Karpas-422 (cell line): Measurements from ENCODE around the gene UBE2QL1. TPM values are rescaled to one million over a fixed set of nuclear protein-coding genes. Genes with fewer than 3 reads are reported as not detected.

Experiments used
- DNase-seq: peaks from one replicate; pipeline ENCODE4 v3.0.0-alpha.2; 2015
- H2AFZ ChIP-seq: fragments of 200-600 bp; sonication (generic); 2 replicates; pipeline ENCODE4 v1.6.1; 2014; ENCODE audit warnings: antibody characterized with exemption, low read length, mixed read lengths
- H3K27ac ChIP-seq: fragments of 200-600 bp; sonication (generic); 2 replicates; pipeline ENCODE4 v1.5.1; 2014; ENCODE audit warnings: mild to moderate bottlenecking, low read length, moderate library complexity
- H3K27me3 ChIP-seq: fragments of 200-600 bp; sonication (generic); 2 replicates; pipeline ENCODE4 v1.6.1; 2014; ENCODE audit warnings: low read length, mixed read lengths
- H3K36me3 ChIP-seq: fragments of 200-600 bp; sonication (generic); 2 replicates; pipeline ENCODE4 v1.6.1; 2014; ENCODE audit warnings: low read length, mixed read lengths; ENCODE audit not compliant: insufficient read depth
- H3K4me1 ChIP-seq: fragments of 200-600 bp; sonication (generic); 2 replicates; pipeline ENCODE4 v1.6.1; 2014; ENCODE audit warnings: mild to moderate bottlenecking, low read length, mixed read lengths
- H3K4me2 ChIP-seq: fragments of 200-600 bp; sonication (generic); 2 replicates; pipeline ENCODE4 v1.6.1; 2014; ENCODE audit warnings: low read length, low read depth, mild to moderate bottlenecking; ENCODE audit not compliant: poor library complexity, severe bottlenecking
- H3K4me3 ChIP-seq: fragments of 200-600 bp; sonication (generic); 2 replicates; pipeline ENCODE4 v1.5.1; 2014; ENCODE audit warnings: mild to moderate bottlenecking, antibody characterized with exemption, low read length, mixed read lengths
- H3K79me2 ChIP-seq: fragments of 200-600 bp; sonication (generic); 2 replicates; pipeline ENCODE4 v1.6.1; 2014; ENCODE audit warnings: mild to moderate bottlenecking, low read length, mixed read lengths
- H3K9ac ChIP-seq: fragments of 200-600 bp; sonication (generic); 2 replicates; pipeline ENCODE4 v1.6.0; 2014; ENCODE audit warnings: low read length
- H3K9me2 ChIP-seq: fragments of 200-600 bp; sonication (generic), shearing (Covaris generic); replicated peaks from 2 replicates; pipeline ENCODE4 v1.6.0; 2014; ENCODE audit warnings: mild to moderate bottlenecking, low read length, moderate library complexity; ENCODE audit not compliant: insufficient read depth
- H3K9me3 ChIP-seq: fragments of 300-700, 200-600 bp; sonication (generic); 2 replicates; pipeline ENCODE4 v1.6.1; 2014; ENCODE audit warnings: low read length, mixed read lengths
- H4K20me1 ChIP-seq: fragments of 200-600 bp; sonication (generic); 2 replicates; pipeline ENCODE4 v1.6.1; 2014; ENCODE audit warnings: mild to moderate bottlenecking, antibody characterized with exemption, low read length, low read depth; ENCODE audit not compliant: insufficient read depth
- total RNA-seq: library from RNA; depleted of rRNA; stranded (reverse); fragments of >200 nt; shearing (Covaris generic); gene quantifications from 2 replicates; pipeline ENCODE4 v1.2.3, GENCODE V29; 2014; ENCODE audit warnings: low replicate concordance

The UBE2QL1 gene
- total RNA-seq, 1 experiment from 2014 or later = not detected

DNA sequence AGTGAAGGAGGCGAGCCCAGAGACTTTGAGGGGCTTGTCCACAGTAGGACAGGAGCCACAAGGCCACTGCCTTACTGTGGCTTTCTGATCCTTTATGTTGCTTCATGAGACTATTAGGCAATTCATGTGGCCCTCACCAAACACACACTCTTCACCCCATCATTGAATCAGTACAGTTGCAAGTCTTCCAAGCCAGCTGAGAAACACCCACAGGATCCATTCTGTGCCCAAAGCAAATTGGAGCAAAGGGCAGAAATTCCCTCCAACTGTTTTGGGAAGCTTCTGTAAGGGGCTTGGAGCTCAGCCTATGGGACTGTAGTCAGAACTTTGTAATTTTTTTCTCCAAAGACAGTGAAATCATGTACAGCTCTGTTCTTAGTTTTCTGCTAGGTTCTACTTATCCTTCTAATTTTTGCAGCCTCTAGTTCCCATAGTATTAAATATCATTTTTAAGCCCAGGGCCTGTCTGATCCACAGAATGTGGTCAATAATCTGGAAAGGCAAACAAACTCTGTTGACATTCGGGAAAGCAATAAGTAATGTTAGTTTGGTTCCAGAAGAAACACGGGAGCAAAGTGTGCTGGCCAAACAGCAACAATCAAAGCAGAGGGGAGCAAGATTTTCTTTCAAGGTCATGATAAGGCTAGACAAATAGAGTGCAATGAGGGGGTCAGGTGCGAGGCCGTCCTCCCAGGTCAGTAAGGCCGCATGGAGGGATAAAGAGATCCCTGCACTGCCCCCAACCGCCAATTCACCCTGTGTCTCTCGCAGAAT, 47.0 kb downstream of the UBE2QL1 start:
- Histone ChIP-seq H3K9me2 (no peaks in the 10 kb centered on the region), H3K4me2 (no peak overlapping the region)

DNA sequence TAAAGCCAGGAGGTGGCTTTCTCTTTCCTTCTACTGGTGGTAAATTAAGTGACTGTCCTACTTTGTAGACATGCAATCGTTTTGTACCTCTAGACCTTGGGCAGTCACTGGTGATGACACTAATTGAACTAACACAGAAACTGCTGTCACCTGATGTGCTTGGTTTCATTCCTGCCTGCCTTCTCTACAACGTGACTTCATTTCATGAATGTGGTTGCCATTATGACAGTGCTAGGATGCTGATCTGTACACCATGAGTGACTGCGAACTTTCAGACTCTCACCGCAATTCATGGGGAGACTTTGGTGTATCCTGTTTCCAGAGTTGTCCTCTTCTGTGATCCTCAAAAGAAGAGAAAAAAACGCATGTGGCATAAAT, 47.5 kb downstream of the UBE2QL1 start:
- H3K36me3 ChIP-seq = no peaks in the 10 kb centered on the region
- H4K20me1 ChIP-seq = no peaks in the 10 kb centered on the region
- H3K9ac ChIP-seq = no peak overlapping the region
- H3K27ac ChIP-seq = no peak overlapping the region
- no peaks in the 10 kb centered on the region for H3K9me2 ChIP-seq
- H2AFZ ChIP-seq = no peak overlapping the region
- DNase-seq = no peak
- no peaks in the 10 kb centered on the region for H3K79me2 ChIP-seq
- no peak overlapping the region for H3K4me3 ChIP-seq
- H3K4me2 ChIP-seq = no peak overlapping the region
- H3K9me3 ChIP-seq = no peaks in the 10 kb centered on the region
- H3K4me1 ChIP-seq = no peaks in the 10 kb centered on the region
- no peaks in the 10 kb centered on the region for H3K27me3 ChIP-seq

More for the DNA sequence above, 47.0 kb downstream of the UBE2QL1 start:
- H2AFZ ChIP-seq = no peak overlapping the region
- no peaks in the 10 kb centered on the region for H4K20me1 ChIP-seq
- no peaks in the 10 kb centered on the region for H3K4me1 ChIP-seq
- no peaks in the 10 kb centered on the region for H3K9me3 ChIP-seq
- no peaks in the 10 kb centered on the region for H3K27me3 ChIP-seq
- no peak overlapping the region for H3K4me3 ChIP-seq
- no peak for DNase-seq
- no peaks in the 10 kb centered on the region for H3K36me3 ChIP-seq
- no peaks in the 10 kb centered on the region for H3K79me2 ChIP-seq
- no peak overlapping the region for H3K27ac ChIP-seq
- H3K9ac ChIP-seq = no peak overlapping the region

GRCh38 chr5:6496636-6497035, 48.0 kb downstream of the UBE2QL1 start:
- no peak overlapping the region for H3K27ac ChIP-seq
- H3K9me2 ChIP-seq = no peaks in the 10 kb centered on the region

DNA sequence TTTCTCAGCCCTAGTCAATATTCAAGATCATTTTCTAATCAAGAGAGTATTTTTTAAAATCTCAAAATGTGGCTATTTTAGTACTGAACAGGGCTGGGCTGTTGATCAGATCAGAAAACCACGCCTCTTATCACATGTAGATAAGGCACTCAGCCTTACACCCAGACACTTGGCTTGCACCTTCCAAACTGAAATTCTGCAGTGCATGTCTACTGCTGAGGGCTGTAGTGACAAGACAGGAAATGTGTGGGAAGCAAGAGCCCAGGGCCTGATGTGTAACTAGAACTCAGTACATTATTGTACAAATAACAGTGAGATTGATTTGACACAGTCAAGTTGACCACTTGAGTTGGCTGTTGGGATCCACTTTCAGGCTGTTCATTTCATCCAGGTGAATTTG, 48.6 kb downstream of the UBE2QL1 start:
- Histone ChIP-seq H3K4me1 (no peaks in the 10 kb centered on the region), H3K4me3 (no peak overlapping the region), H3K27ac (no peak overlapping the region), H3K36me3 (no peaks in the 10 kb centered on the region), H3K79me2 (no peaks in the 10 kb centered on the region), H3K9me2 (no peaks in the 10 kb centered on the region), H3K27me3 (no peaks in the 10 kb centered on the region), H4K20me1 (no peaks in the 10 kb centered on the region), H3K9ac (no peak overlapping the region), H3K9me3 (no peaks in the 10 kb centered on the region), H3K4me2 (no peak overlapping the region), H2AFZ (no peak overlapping the region)
- no peak for DNase-seq

More at GRCh38 chr5:6496636-6497035, 48.0 kb downstream of the UBE2QL1 start:
- Histone ChIP-seq H3K79me2 (no peaks in the 10 kb centered on the region), H3K4me1 (no peaks in the 10 kb centered on the region), H3K27me3 (no peaks in the 10 kb centered on the region), H3K4me3 (no peak overlapping the region), H3K9me3 (no peaks in the 10 kb centered on the region), H4K20me1 (no peaks in the 10 kb centered on the region), H2AFZ (no peak overlapping the region), H3K9ac (no peak overlapping the region), H3K4me2 (no peak overlapping the region), H3K36me3 (no peaks in the 10 kb centered on the region)
- DNase-seq = no peak

GRCh38 chr5:6498968-6499367, 50.3 kb downstream of the UBE2QL1 start:
- H3K4me2 ChIP-seq = no peak overlapping the region
- H4K20me1 ChIP-seq = no peaks in the 10 kb centered on the region
- H3K4me3 ChIP-seq = no peak overlapping the region
- no peak overlapping the region for H2AFZ ChIP-seq
- no peaks in the 10 kb centered on the region for H3K4me1 ChIP-seq
- no peak for DNase-seq
- no peak overlapping the region for H3K9ac ChIP-seq
- no peaks in the 10 kb centered on the region for H3K9me2 ChIP-seq
- H3K9me3 ChIP-seq = no peaks in the 10 kb centered on the region
- H3K27ac ChIP-seq = no peak overlapping the region
- no peaks in the 10 kb centered on the region for H3K79me2 ChIP-seq
- H3K27me3 ChIP-seq = no peaks in the 10 kb centered on the region
- no peaks in the 10 kb centered on the region for H3K36me3 ChIP-seq

DNA sequence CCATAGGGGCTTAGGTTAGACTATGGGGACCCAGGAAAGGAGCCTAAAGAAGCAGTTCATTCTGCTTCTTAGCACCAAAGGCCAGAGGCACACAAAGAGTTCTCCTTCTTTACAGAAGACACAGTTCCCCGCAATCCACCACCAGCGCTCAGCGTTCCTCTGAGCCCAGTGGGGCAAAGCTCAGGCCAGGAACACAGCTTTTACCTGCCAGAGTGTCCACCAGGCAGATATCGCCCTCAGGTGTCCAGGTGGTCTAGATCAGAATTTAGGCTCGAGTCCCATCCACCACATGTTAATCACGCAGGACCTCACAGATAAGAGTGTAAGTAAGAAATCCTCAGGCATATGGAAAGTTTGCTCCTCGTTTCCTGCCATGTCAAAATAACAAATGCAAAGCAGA, 53.0 kb downstream of the UBE2QL1 start:
- H3K79me2 ChIP-seq = no peaks in the 10 kb centered on the region
- H3K4me2 ChIP-seq = no peak overlapping the region
- no peaks in the 10 kb centered on the region for H4K20me1 ChIP-seq
- H3K27me3 ChIP-seq = no peaks in the 10 kb centered on the region
- H3K4me1 ChIP-seq = no peaks in the 10 kb centered on the region
- no peak overlapping the region for H2AFZ ChIP-seq
- no peak for DNase-seq
- no peaks in the 10 kb centered on the region for H3K36me3 ChIP-seq
- no peak overlapping the region for H3K27ac ChIP-seq
- H3K4me3 ChIP-seq = no peak overlapping the region
- H3K9me2 ChIP-seq = no peaks in the 10 kb centered on the region
- H3K9ac ChIP-seq = no peak overlapping the region
- no peaks in the 10 kb centered on the region for H3K9me3 ChIP-seq

DNA sequence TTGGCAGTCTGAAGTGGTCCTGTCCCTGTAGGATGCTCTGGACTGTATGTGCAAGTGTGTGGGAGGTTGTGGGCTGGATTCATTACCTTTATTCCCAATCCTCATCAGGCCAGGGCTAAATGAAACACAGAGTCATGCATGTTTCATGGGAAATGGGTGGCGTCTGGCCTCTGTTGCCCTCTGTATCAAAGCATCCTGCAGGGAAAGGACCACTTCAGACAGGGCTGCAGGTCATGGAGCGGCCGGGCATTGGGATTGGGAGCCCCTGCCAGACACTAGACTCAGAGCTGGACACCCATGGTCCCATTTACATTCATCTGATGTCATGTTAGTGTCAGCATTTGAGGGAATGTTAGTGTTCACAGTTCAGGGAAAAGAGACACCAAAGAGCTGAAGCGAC, 53.8 kb downstream of the UBE2QL1 start:
- no peak overlapping the region for H3K9ac ChIP-seq
- DNase-seq = no peak
- no peaks in the 10 kb centered on the region for H3K9me3 ChIP-seq
- H3K36me3 ChIP-seq = no peaks in the 10 kb centered on the region
- no peaks in the 10 kb centered on the region for H3K4me1 ChIP-seq
- no peaks in the 10 kb centered on the region for H3K27me3 ChIP-seq
- no peak overlapping the region for H3K27ac ChIP-seq
- no peak overlapping the region for H3K4me3 ChIP-seq
- H4K20me1 ChIP-seq = no peaks in the 10 kb centered on the region
- no peak overlapping the region for H3K4me2 ChIP-seq
- H3K79me2 ChIP-seq = no peaks in the 10 kb centered on the region
- no peaks in the 10 kb centered on the region for H3K9me2 ChIP-seq
- no peak overlapping the region for H2AFZ ChIP-seq

GRCh38 chr5:6503342-6503741, 54.7 kb downstream of the UBE2QL1 start:
- H4K20me1 ChIP-seq = no peaks in the 10 kb centered on the region
- no peak overlapping the region for H2AFZ ChIP-seq
- no peaks in the 10 kb centered on the region for H3K27me3 ChIP-seq
- no peak overlapping the region for H3K27ac ChIP-seq
- DNase-seq = no peak
- H3K36me3 ChIP-seq = no peaks in the 10 kb centered on the region
- H3K4me2 ChIP-seq = no peak overlapping the region
- H3K4me1 ChIP-seq = no peaks in the 10 kb centered on the region
- no peaks in the 10 kb centered on the region for H3K9me3 ChIP-seq
- no peaks in the 10 kb centered on the region for H3K9me2 ChIP-seq
- no peak overlapping the region for H3K9ac ChIP-seq
- H3K4me3 ChIP-seq = no peak overlapping the region
- H3K79me2 ChIP-seq = no peaks in the 10 kb centered on the region
